GM21825 (cell line): ENCODE measurements around the gene AUTS2.

Source experiments
- ATAC-seq: cut with Tn5 transposase; IDR thresholded peaks from one replicate; pipeline ENCODE4 v1.9.1; 2021; ENCODE audit warnings: mild to moderate bottlenecking, moderate library complexity; ENCODE audit not compliant: unreplicated experiment

AUTS2 gene

GRCh38 chr7:69919426-69920111 is 321.3 kb downstream of the AUTS2 start:
- ATAC-seq, result no peak

DNA sequence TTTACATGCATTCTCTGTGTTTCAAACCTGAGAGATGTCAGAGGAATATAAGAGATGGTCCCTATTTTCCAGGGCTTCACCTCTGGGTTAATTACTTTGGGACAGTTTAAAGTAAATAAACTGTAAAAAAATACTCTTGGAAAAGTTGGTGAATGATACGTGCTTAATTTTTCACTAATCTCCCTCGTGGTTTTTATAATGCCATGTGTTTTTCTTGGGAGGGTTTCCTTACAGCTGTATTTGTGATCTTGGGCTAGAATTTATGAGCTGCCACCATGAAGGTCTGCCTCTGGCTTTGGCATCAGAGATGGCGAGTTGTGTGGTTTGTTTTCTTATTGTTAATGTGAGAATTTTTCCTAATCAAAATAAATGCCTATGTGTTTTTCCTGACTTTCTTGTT is 322.5 kb downstream of the AUTS2 start:
- no peak for ATAC-seq

DNA sequence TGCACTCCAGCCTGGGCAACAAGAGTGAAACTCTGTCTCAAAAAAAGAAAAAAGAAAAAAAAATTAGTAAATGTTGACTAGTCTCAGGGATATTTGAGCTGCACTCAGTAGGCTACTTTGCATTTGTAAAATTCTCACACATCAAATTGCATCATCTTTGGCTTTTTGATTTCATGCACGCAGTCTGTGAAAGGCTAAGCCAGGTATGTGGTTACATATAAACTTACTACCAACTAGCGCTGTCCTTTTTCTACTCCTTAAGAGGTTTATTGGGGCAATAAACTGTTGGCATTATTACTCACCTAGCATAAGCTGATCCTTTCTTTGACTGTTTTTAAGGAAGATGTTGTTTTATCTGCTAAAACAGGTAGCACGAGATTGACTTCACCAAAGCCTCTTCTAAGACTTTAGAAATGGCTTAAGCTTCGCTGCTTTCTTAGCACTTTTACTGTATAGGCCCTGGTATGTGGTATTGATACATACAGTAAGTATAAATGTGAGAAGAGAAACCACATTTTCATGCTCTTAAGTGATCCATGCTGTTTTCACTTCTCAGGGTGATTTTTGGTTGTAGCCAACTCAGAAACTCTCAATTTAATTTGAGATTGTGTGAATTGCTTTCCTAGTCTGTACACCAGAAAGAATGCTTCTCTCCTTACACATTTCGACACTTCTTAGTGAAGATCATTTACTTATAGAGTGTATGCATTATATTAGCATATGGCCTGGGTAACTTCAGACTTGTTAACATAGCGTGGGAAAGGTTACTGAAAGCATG is 323.9 kb downstream of the AUTS2 start:
- peak; percentile 81 for ATAC-seq

DNA sequence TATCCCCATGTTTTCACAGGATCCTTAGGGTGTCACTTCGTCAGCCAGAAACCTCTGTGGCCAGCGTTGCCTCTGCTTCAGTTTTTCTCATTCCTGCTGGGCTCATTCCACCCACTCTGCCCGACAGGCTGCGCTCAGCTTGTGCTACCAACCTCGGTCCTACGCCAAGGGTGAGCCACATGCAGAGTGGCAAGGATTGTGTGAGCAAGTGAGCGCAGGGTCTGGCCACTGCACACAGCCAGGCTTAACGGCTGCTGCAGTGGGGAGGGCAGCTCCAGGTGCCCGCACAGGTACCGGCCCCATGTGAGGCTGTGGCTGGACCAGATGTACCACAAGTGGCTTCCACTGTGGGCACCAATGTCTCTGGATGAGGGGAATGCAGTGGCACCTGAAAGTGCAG is 329.2 kb downstream of the AUTS2 start:
- ATAC-seq, result no peak

DNA sequence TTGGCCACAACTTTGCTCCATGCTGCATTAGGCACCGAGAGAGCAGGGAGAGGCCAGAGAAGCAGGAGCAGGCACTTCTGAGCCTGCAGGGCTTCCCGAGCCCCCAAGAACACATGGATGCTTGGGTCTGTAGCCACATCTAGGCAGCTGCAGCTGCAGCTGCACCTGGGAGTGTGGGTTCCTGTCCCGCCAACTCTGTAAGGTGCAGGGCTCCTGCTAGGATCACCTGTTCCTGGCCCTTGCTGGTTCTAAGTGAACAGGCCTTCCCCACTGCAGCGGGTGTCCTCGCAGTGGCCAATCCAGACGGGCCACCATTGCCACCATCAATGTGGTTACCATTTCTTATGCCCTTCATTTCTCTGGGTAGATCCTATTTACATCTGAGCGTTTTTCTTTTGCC is 330.3 kb downstream of the AUTS2 start:
- ATAC-seq, result no peak

- ATAC-seq, result no peak
Observed at GRCh38 chr7:69929622-69930021, 331.3 kb downstream of the AUTS2 start.

DNA sequence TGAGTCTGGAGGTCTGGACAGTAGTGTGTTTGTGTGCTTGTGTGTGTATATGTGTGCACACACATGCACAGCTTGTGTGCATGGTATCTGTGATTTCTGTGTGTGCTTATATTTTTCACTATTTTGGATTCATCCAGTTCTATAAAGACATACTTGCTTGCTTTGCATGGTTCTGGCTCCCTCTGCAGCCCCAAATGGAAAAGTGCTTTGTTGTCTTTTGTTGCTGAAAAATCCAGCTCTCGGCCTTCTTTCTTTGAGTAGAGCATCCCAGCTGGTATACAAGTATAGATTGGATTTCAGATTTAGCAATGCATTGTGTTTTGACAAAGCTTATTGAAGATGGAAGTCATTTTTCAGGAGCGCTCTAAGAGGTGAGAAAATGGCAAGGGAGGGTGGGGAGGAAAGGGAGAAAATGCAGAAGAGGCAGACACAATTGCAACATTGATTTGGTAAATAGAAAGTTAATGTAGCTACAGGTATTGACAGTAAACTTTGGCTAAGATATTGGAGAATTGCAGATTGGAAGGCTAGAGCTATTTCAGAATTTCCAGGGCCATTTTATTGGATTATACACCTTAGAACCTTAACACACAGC is 333.9 kb downstream of the AUTS2 start:
- ATAC-seq, result no peak

- ATAC-seq, result no peak
Observed at GRCh38 chr7:69934144-69934903, 336.0 kb downstream of the AUTS2 start.

DNA sequence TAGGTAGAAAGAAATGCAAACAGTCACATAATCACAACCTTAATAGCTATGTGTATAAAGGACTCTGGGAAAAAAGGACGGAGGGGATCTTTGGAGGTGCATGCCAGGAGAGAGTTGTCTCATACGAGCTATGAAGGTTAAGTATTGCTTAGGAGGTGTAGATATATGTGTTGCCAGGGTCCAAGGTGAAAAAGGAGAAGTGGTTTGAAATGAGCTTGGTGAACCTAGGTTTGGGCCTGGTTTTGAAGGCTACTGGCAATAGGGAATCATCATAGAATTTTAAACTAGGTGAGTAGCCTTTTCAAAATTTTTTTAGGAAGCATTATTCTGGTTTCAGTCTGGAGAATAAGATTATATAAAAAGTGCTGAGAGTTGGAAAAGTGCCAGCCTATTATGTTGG is 336.8 kb downstream of the AUTS2 start:
- no peak for ATAC-seq

DNA sequence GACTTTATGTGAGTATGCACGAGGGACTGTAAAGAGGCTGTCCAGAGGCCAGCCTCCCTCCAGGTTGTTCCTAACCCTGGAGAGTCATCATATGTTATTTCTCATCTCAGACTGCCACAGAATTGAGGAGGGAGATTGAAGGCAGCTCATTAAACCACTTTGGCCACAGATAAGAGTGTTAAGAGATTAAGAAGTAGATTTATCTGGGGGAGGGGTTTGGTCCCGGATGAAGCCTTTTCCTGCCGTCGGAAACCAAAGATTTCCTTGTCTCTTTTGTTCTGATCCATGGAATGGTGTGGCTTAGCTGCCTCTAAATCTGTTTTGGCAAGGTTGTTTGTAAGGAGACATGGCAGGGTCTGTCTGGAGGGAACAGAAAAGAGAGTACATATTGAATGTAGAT is 338.8 kb downstream of the AUTS2 start:
- ATAC-seq, result no peak

- no peak for ATAC-seq
Observed at GRCh38 chr7:69939317-69939716, 341.0 kb downstream of the AUTS2 start.

GRCh38 chr7:69941077-69941651 is 342.9 kb downstream of the AUTS2 start:
- no peak for ATAC-seq

- no peak for ATAC-seq
Observed at GRCh38 chr7:69942573-69942972, 344.3 kb downstream of the AUTS2 start.

GRCh38 chr7:69946901-69947300 is 348.6 kb downstream of the AUTS2 start:
- no peak for ATAC-seq

DNA sequence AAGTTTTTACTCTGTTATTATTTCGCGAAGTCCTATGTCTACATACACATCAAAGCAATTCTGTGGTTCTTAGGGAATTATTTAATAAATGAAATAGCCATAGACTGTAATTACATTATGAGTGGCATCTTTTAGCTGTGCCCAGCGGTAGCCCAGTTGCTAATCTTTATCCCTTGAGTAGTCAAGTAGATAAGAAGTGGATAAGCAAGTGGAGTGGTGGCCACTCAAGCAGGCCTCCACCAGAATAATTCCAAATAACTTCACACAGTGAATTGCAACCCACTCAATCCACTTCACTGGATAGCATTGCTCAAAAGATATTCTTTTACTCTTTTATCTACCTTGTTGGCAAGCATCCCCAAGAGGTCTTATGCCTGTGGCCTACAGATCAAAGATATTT is 349.7 kb downstream of the AUTS2 start:
- ATAC-seq, result no peak

GRCh38 chr7:69949122-69949521 is 350.8 kb downstream of the AUTS2 start:
- ATAC-seq, result no peak

DNA sequence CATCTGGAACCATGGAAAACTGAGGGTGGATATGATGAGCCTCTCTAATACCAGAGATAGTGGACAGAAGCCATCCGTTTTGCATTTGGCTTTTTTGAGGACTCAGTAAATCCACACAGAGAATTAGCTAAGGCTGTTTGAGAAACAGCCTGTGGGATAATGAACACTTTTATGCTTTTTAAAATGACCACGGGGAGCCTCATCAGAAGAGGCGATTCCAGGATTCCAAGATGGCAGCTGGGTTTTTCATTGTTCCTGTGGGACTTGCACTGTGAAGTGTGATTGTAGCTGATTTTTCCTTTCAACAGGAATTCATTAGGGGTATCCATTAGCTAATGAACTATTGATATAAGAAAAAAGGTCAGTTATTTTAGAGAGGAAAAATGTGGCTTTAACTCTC is 353.2 kb downstream of the AUTS2 start:
- no peak for ATAC-seq

DNA sequence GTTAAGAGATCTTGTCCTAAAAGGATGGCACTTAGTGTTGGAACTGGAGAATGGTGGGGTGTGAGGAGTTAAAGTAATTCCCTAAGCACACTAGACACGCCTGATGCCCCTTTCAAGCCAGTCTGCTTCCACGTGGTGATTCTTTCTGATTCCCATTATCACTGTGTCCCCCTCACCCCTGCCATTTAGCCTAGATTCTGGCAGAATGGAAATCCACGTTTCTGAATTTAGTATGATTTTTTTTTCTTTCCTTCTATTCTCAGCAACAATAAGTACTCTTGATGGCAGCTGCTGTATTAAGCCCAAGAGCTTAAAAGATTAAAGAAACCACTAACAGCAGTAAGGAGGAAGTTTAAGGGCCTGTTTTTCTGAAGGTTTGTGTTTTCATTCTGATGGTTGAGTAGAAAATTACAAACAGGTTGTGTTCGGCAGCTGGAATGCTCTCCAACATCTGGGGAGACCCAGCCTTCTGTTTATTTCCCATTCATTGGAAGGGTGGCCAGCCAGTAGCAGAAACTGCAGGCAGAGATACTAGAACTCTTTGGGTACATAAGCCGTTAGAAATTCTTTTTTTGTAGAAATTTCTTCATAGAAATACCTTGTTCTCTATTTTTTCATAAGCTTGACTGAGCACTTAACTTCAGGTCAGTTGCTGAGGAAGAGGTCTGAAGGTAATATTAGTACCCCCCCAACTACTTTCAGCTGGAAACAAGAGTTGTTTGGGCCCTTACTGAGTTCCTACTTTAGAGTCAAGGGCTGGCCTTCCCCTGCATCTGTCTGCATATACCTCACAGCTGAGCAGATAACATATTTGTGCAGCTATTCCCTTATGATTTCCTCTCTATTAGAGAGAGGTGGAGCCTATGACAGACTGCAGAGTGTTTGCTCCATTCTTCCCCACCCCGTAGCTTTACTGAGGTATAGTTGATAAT is 355.1 kb downstream of the AUTS2 start:
- no peak for ATAC-seq

- no peak for ATAC-seq
Observed at GRCh38 chr7:69956541-69956940, 358.3 kb downstream of the AUTS2 start.

GRCh38 chr7:69957661-69958060 is 359.4 kb downstream of the AUTS2 start:
- no peak for ATAC-seq
